ENCODE results near the gene RAPGEF2.

Gene RAPGEF2

DNA sequence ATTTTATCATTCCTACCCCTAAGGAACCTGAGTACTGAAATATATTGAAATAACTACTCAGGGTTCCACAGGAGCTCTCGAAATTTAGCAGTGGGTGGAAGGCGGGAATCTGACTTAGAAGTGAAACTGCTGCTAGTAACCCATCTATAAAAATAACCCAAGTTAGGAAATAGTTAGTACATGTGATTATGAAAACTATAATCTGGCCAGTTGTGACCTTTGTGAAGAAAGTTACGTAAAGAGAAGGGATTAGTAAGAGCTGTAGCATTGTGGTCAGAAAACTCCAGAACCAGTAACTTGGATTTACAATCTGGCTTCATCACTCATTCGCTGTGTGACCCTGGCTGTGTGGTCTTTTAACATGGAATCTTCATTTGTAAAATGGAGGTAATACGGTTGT, 175.5 kb downstream of the RAPGEF2 start:
- no peak for ATAC-seq
- TF ChIP-seq ZFP30 (CRISPR knock-in tag; IDR thresholded peaks at IDR 0.05) (no peak), ZNF8 (CRISPR knock-in tag; IDR thresholded peaks at IDR 0.05) (no peak), TCF4 (CRISPR knock-in tag; IDR thresholded peaks at IDR 0.05; ENCODE audit: borderline replicate concordance) (no peak), ZNF70 (CRISPR knock-in tag; IDR thresholded peaks at IDR 0.05) (no peak)

DNA sequence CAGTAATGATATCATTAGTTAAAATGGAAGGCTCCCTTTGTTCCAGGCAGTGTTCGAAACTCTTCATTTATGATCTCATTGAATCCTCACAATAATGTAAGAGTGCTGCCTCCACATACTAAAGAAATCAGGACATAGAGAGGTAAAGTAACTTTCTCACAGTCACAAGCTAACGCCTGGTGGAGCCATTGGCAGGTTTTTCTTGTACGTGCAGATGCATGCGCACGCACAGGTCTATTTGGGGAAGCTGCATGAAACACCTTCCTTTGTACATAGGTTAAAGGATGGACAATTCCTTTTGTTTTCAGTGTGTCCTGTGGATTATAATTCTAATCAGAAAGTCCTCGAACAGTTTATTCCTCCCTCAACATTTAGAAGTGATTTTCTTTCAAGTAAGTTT, 176.2 kb downstream of the RAPGEF2 start:
- no peak for ATAC-seq
- TF ChIP-seq ZNF70 (CRISPR knock-in tag; IDR thresholded peaks at IDR 0.05) (no peak), ARNTL (CRISPR knock-in tag; IDR thresholded peaks at IDR 0.05; ENCODE audit: borderline replicate concordance, low read depth) (no peak), ESRRG (CRISPR knock-in tag; IDR thresholded peaks at IDR 0.05) (no peak), ZFP30 (CRISPR knock-in tag; IDR thresholded peaks at IDR 0.05) (no peak), ISL1 (CRISPR knock-in tag; IDR thresholded peaks at IDR 0.05) (no peak), ZNF8 (CRISPR knock-in tag; IDR thresholded peaks at IDR 0.05) (no peak), GLIS3 (CRISPR knock-in tag; IDR thresholded peaks at IDR 0.05) (no peak), CSDC2 (CRISPR knock-in tag; IDR thresholded peaks at IDR 0.05) (no peak), ZNF565 (CRISPR knock-in tag; conservative IDR thresholded peaks at IDR 0.05; ENCODE audit: low read depth) (no peak), SNAI2 (CRISPR knock-in tag; IDR thresholded peaks at IDR 0.05) (no peak), PPARA (CRISPR knock-in tag; IDR thresholded peaks at IDR 0.05; ENCODE audit: borderline replicate concordance) (no peak)
- TF ChIP-seq, protein P1, sequence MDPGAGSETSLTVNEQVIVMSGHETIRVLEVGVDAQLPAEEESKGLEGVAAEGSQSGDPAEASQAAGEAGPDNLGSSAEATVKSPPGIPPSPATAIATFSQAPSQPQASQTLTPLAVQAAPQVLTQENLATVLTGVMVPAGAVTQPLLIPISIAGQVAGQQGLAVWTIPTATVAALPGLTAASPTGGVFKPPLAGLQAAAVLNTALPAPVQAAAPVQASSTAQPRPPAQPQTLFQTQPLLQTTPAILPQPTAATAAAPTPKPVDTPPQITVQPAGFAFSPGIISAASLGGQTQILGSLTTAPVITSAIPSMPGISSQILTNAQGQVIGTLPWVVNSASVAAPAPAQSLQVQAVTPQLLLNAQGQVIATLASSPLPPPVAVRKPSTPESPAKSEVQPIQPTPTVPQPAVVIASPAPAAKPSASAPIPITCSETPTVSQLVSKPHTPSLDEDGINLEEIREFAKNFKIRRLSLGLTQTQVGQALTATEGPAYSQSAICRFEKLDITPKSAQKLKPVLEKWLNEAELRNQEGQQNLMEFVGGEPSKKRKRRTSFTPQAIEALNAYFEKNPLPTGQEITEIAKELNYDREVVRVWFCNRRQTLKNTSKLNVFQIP (CRISPR knock-in tag; IDR thresholded peaks at IDR 0.05; ENCODE audit: borderline replicate concordance, low read depth), result no peak
- TF ChIP-seq, protein P2, sequence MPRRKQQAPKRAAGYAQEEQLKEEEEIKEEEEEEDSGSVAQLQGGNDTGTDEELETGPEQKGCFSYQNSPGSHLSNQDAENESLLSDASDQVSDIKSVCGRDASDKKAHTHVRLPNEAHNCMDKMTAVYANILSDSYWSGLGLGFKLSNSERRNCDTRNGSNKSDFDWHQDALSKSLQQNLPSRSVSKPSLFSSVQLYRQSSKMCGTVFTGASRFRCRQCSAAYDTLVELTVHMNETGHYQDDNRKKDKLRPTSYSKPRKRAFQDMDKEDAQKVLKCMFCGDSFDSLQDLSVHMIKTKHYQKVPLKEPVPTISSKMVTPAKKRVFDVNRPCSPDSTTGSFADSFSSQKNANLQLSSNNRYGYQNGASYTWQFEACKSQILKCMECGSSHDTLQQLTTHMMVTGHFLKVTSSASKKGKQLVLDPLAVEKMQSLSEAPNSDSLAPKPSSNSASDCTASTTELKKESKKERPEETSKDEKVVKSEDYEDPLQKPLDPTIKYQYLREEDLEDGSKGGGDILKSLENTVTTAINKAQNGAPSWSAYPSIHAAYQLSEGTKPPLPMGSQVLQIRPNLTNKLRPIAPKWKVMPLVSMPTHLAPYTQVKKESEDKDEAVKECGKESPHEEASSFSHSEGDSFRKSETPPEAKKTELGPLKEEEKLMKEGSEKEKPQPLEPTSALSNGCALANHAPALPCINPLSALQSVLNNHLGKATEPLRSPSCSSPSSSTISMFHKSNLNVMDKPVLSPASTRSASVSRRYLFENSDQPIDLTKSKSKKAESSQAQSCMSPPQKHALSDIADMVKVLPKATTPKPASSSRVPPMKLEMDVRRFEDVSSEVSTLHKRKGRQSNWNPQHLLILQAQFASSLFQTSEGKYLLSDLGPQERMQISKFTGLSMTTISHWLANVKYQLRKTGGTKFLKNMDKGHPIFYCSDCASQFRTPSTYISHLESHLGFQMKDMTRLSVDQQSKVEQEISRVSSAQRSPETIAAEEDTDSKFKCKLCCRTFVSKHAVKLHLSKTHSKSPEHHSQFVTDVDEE (CRISPR knock-in tag; IDR thresholded peaks at IDR 0.05), result no peak

DNA sequence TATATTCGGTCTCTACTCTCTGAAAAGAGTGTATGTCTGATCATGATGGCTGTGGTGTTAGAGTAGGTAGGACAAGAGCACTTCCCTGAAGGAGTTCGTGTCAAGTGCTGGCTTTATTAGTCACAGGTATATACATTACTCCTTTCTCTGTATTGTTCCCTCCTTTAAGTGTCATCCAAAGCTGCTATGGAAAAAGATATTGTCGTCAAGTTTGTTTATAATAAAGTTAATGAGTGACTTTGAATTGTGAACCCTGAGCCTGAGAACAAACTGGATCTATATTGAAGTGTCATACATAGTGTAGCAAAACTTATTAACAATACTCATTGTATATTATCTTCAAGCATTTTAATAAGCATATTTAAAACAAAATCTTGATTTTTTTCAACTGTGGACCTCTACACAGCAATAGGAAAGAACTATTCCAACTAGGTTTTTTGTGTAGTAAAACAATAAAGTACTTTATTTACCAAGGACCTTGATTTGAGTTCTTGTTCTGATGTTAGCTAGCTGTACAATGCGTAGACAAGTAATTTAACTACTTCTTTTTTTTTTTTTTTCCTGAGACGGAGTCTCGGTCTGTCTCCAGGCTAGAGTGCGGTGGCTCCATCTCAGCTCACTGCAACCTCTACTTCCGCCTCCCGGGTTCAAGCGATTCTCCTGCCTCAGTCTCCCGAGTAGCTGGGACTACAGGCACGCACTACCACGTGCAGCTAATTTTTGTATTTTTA, 177.7 kb downstream of the RAPGEF2 start:
- no peak for ATAC-seq
- TF ChIP-seq ZNF565 (CRISPR knock-in tag; conservative IDR thresholded peaks at IDR 0.05; ENCODE audit: low read depth) (no peak), ZNF70 (CRISPR knock-in tag; IDR thresholded peaks at IDR 0.05) (no peak), ZC3H10 (CRISPR knock-in tag; IDR thresholded peaks at IDR 0.05) (no peak), ZFP30 (CRISPR knock-in tag; IDR thresholded peaks at IDR 0.05) (no peak), SNAI2 (CRISPR knock-in tag; IDR thresholded peaks at IDR 0.05) (no peak), ZFP3 (CRISPR knock-in tag; IDR thresholded peaks at IDR 0.05) (no peak), TOX (CRISPR knock-in tag; IDR thresholded peaks at IDR 0.05; ENCODE audit: borderline replicate concordance) (no peak), ZNF8 (CRISPR knock-in tag; IDR thresholded peaks at IDR 0.05) (no peak), GLIS3 (CRISPR knock-in tag; IDR thresholded peaks at IDR 0.05) (no peak), OSR1 (CRISPR knock-in tag; IDR thresholded peaks at IDR 0.05) (no peak), BACH2 (CRISPR knock-in tag; IDR thresholded peaks at IDR 0.05; ENCODE audit: borderline replicate concordance) (no peak), RARB (CRISPR knock-in tag; IDR thresholded peaks at IDR 0.05) (no peak), ESRRG (CRISPR knock-in tag; IDR thresholded peaks at IDR 0.05) (no peak), CSDC2 (CRISPR knock-in tag; IDR thresholded peaks at IDR 0.05) (no peak), ISL1 (CRISPR knock-in tag; IDR thresholded peaks at IDR 0.05) (no peak)
- TF ChIP-seq, protein P2 (CRISPR knock-in tag; IDR thresholded peaks at IDR 0.05), result no peak
- TF ChIP-seq, protein P3, sequence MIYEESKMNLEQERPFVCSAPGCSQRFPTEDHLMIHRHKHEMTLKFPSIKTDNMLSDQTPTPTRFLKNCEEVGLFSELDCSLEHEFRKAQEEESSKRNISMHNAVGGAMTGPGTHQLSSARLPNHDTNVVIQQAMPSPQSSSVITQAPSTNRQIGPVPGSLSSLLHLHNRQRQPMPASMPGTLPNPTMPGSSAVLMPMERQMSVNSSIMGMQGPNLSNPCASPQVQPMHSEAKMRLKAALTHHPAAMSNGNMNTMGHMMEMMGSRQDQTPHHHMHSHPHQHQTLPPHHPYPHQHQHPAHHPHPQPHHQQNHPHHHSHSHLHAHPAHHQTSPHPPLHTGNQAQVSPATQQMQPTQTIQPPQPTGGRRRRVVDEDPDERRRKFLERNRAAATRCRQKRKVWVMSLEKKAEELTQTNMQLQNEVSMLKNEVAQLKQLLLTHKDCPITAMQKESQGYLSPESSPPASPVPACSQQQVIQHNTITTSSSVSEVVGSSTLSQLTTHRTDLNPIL (CRISPR knock-in tag; IDR thresholded peaks at IDR 0.05; ENCODE audit: low read depth), result no peak
- TF ChIP-seq, protein P4, sequence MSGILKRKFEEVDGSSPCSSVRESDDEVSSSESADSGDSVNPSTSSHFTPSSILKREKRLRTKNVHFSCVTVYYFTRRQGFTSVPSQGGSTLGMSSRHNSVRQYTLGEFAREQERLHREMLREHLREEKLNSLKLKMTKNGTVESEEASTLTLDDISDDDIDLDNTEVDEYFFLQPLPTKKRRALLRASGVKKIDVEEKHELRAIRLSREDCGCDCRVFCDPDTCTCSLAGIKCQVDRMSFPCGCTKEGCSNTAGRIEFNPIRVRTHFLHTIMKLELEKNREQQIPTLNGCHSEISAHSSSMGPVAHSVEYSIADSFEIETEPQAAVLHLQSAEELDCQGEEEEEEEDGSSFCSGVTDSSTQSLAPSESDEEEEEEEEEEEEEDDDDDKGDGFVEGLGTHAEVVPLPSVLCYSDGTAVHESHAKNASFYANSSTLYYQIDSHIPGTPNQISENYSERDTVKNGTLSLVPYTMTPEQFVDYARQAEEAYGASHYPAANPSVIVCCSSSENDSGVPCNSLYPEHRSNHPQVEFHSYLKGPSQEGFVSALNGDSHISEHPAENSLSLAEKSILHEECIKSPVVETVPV (CRISPR knock-in tag; IDR thresholded peaks at IDR 0.05), result no peak
- TF ChIP-seq, protein P5, sequence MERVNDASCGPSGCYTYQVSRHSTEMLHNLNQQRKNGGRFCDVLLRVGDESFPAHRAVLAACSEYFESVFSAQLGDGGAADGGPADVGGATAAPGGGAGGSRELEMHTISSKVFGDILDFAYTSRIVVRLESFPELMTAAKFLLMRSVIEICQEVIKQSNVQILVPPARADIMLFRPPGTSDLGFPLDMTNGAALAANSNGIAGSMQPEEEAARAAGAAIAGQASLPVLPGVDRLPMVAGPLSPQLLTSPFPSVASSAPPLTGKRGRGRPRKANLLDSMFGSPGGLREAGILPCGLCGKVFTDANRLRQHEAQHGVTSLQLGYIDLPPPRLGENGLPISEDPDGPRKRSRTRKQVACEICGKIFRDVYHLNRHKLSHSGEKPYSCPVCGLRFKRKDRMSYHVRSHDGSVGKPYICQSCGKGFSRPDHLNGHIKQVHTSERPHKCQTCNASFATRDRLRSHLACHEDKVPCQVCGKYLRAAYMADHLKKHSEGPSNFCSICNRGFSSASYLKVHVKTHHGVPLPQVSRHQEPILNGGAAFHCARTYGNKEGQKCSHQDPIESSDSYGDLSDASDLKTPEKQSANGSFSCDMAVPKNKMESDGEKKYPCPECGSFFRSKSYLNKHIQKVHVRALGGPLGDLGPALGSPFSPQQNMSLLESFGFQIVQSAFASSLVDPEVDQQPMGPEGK (CRISPR knock-in tag; IDR thresholded peaks at IDR 0.05; ENCODE audit: borderline replicate concordance), result no peak
